Putamen (tissue), 1 donor: ENCODE results near the gene CRYGN.

Experiments used
- DNase-seq: peaks from one replicate; pipeline ENCODE4 v3.0.0-alpha.2; 2016; ENCODE audit warnings: low spot score

The CRYGN gene

GRCh38 chr7:151406886-151407583, 32.9 kb downstream of the CRYGN start:
- no peak for DNase-seq

- no peak for DNase-seq
Measured at GRCh38 chr7:151406051-151406875, 33.7 kb downstream of the CRYGN start.

GRCh38 chr7:151405588-151405987, 34.4 kb downstream of the CRYGN start:
- no peak for DNase-seq

- no peak for DNase-seq
Measured at GRCh38 chr7:151405056-151405455, 34.9 kb downstream of the CRYGN start.

- DNase-seq: no peak
Measured at GRCh38 chr7:151404216-151405011, 35.5 kb downstream of the CRYGN start.

- no peak for DNase-seq
Measured at GRCh38 chr7:151403764-151404163, 36.2 kb downstream of the CRYGN start.

GRCh38 chr7:151402029-151402835, 37.7 kb downstream of the CRYGN start:
- no peak for DNase-seq

GRCh38 chr7:151400626-151401315, 39.2 kb downstream of the CRYGN start:
- no peak for DNase-seq

- no peak for DNase-seq
Measured at GRCh38 chr7:151399906-151400305, 40.0 kb downstream of the CRYGN start.

- no peak for DNase-seq
Measured at GRCh38 chr7:151399305-151399601, 40.7 kb downstream of the CRYGN start.

GRCh38 chr7:151398446-151399304, 41.3 kb downstream of the CRYGN start:
- no peak for DNase-seq

GRCh38 chr7:151397026-151397425, 42.9 kb downstream of the CRYGN start:
- DNase-seq: no peak

- no peak for DNase-seq
Measured at GRCh38 chr7:151396328-151396970, 43.5 kb downstream of the CRYGN start.

- DNase-seq: no peak
Measured at GRCh38 chr7:151395036-151395367, 44.9 kb downstream of the CRYGN start.

GRCh38 chr7:151394076-151395035, 45.6 kb downstream of the CRYGN start:
- DNase-seq: no peak

- DNase-seq: no peak
Measured at GRCh38 chr7:151393031-151393977, 46.6 kb downstream of the CRYGN start.

GRCh38 chr7:151392426-151392825, 47.5 kb downstream of the CRYGN start:
- no peak for DNase-seq

GRCh38 chr7:151392002-151392401, 47.9 kb downstream of the CRYGN start:
- DNase-seq: no peak
